ENCODE data around the gene CLIP3. TPM values are rescaled to one million over a fixed set of nuclear protein-coding genes. Genes with fewer than 3 reads are reported as not detected.

The CLIP3 gene
- polyA plus RNA-seq, 2 of the 4 experiments (the other 2 are of a cell fraction): 1.1 to 1.5 TPM

GRCh38 chr19:36008336-36008978 lies 24.2 kb downstream of the CLIP3 start, which contains the start of gene SYNE4:
Gene SYNE4 (minus strand): TSS chr19:36008813. CDS start chr19:36008681, 132 bp downstream.
- ChIA-PET POLR2A (interaction anchor here (2.1 kb wide), 1 partner anchor 13 kb away, joined by 11 read pairs; the partner anchor contains the start of gene SDHAF1), CTCF (interaction anchor here (0.7 to 1.7 kb wide), 9 partner anchors 8 to 117 kb away, joined by 3 to 10 read pairs (median 3); partner anchors contain the start of gene THAP8)
- Histone ChIP-seq H3K27ac (peak within 1 kb of the TSS; percentile 62 to 87), H3K4me2 (peak within 1 kb of the TSS; percentile 90), H3K9me3 (no peaks in the 10 kb centered on the region), H3K4me3 (peak within 1 kb of the TSS; percentile 41), H3K4me1 (peaks cover 16% of the 10 kb centered on the region; the same call in 2 of the 3 replicates)
- 83% methylated on average over 19 of the region's 19 CpGs for WGBS (ENCODE audit: missing lambda C conversion rate)
- TF ChIP-seq BCL3 (IDR thresholded peaks at IDR 0.05) (no peak), POLR2A (IDR thresholded peaks at IDR 0.05; ENCODE audit: low read length) (0 out of 2 replicates have a peak, but pooled peaks have one; percentile 6)
- FAIRE-seq (no peak), DNase-seq (ENCODE audit: low read depth in 1 of 2, low spot score in 1 of 2) (peak in 1 of 2 experiments; percentile 36), ATAC-seq (peak in 1 of 2 experiments; percentile 8; a peak in 2 of 6 replicates)

DNA sequence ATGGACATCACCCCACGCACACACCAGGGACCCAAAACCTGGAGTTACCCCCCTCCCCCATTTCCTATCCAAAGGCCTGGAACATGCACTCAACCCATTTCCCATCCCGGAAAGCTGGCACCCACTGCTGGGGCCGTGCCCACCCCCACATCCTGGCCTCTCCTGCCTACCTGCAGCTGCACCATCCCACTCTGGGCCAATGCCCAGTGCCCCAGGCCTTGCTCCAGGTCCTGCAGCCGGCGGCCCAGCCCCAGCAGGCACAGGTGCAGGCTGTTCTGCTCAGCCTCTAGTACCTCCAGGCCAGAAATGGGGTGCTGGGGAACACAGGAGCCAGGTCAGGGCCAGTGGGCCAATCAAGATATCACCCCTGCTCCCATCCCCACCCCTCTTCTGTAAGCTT lies 25.7 kb downstream of the CLIP3 start:
- H3K9me3 ChIP-seq: no peaks in the 10 kb centered on the region
- no peak for TF ChIP-seq RFX5 (IDR thresholded peaks at IDR 0.05)
- no peak for TF ChIP-seq EHF (CRISPR knock-in tag; IDR thresholded peaks at IDR 0.05)
- TF ChIP-seq POLR2AphosphoS2 (conservative IDR thresholded peaks at IDR 0.05; ENCODE audit: low read length): no peak
- no peak for TF ChIP-seq FOXS1 (CRISPR knock-in tag; IDR thresholded peaks at IDR 0.05)
- TF ChIP-seq RNF2 (IDR thresholded peaks at IDR 0.05; ENCODE audit: borderline replicate concordance, low read depth): no peak
- TF ChIP-seq PHF8 (IDR thresholded peaks at IDR 0.05; ENCODE audit: borderline replicate concordance, low read depth): no peak
- no peak for TF ChIP-seq CHD4 (IDR thresholded peaks at IDR 0.05; ENCODE audit: borderline replicate concordance)
- TF ChIP-seq MAX (IDR thresholded peaks at IDR 0.05): no peak
- no peak for TF ChIP-seq MAFK (IDR thresholded peaks at IDR 0.05; ENCODE audit: partially characterized antibody)
- TF ChIP-seq ZNF302 (CRISPR knock-in tag; IDR thresholded peaks at IDR 0.05): no peak
- TF ChIP-seq POLR2A (IDR thresholded peaks at IDR 0.05; ENCODE audit: low read length): no peak
- no peak for TF ChIP-seq MYC (IDR thresholded peaks at IDR 0.05; ENCODE audit: borderline replicate concordance, low read length)
- no peak for TF ChIP-seq HOXA7 (CRISPR knock-in tag; IDR thresholded peaks at IDR 0.05)
- no peak for TF ChIP-seq CEBPB (IDR thresholded peaks at IDR 0.05)
- TF ChIP-seq FOSL2 (IDR thresholded peaks at IDR 0.05): no peak
- TF ChIP-seq FOSL2 (CRISPR knock-in tag; IDR thresholded peaks at IDR 0.05): no peak
- no peak for TF ChIP-seq HOXB13 (CRISPR knock-in tag; IDR thresholded peaks at IDR 0.05; ENCODE audit: low read depth)
- no peak for TF ChIP-seq GATA3 (IDR thresholded peaks at IDR 0.05; ENCODE audit: borderline replicate concordance)
- 93% methylated on average over 5 of the region's 5 CpGs for WGBS (ENCODE audit: missing lambda C conversion rate)
- ATAC-seq (no peak), FAIRE-seq (no peak), DNase-seq (ENCODE audit: low read depth in 1 of 2, low spot score in 1 of 2) (no peak)
- no peak overlapping the region for H3K4me2 ChIP-seq
- ChIA-PET CTCF (interaction anchor here (0.5 to 1.9 kb wide), 6 partner anchors 9 to 125 kb away, joined by 3 to 13 read pairs (median 4); partner anchors contain the start of gene THAP8), POLR2A (no interaction called here)
- peaks cover 12% of the 10 kb centered on the region; the same call in 2 of the 3 replicates for H3K4me1 ChIP-seq
- no peak overlapping the region for H3K4me3 ChIP-seq
- H3K27ac ChIP-seq: no peak overlapping the region

DNA sequence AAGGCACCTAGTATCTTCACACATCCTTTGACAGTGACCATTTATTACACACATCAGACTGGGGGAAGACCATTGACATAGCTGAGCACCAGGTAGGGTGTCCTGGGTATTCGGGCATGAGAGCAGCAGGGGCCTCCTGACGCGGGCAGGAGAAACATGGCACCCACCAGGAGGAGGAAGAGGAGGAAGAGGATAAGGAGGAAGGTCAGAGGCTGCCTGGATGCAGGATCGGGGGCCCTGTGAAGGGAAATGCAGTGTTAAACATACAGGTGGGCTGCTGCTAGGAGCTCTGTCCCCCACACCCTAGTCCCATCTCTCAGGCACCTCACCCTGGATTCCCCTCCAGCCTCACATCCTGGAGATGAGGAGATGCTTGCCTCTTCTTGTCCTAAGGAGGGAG lies 29.4 kb downstream of the CLIP3 start:
- DNase-seq (ENCODE audit: low read depth in 1 of 2, low spot score in 1 of 2) (no peak), ATAC-seq (no peak), FAIRE-seq (peak; percentile 7)
- H3K4me2 ChIP-seq: no peak overlapping the region
- TF ChIP-seq MAFK (IDR thresholded peaks at IDR 0.05; ENCODE audit: partially characterized antibody): no peak
- TF ChIP-seq HES2 (IDR thresholded peaks at IDR 0.05): no peak
- TF ChIP-seq NR3C1 (IDR thresholded peaks at IDR 0.05): no peak
- no peak for TF ChIP-seq ESRRA (IDR thresholded peaks at IDR 0.05; ENCODE audit: borderline replicate concordance, low read length)
- TF ChIP-seq, protein P1, sequence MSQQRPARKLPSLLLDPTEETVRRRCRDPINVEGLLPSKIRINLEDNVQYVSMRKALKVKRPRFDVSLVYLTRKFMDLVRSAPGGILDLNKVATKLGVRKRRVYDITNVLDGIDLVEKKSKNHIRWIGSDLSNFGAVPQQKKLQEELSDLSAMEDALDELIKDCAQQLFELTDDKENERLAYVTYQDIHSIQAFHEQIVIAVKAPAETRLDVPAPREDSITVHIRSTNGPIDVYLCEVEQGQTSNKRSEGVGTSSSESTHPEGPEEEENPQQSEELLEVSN (IDR thresholded peaks at IDR 0.05; ENCODE audit: borderline replicate concordance, low read depth): no peak
- no peak for TF ChIP-seq POLR2A (IDR thresholded peaks at IDR 0.05; ENCODE audit: low read length)
- no peak for TF ChIP-seq JUN (IDR thresholded peaks at IDR 0.05)
- TF ChIP-seq CHD2 (IDR thresholded peaks at IDR 0.05; ENCODE audit: low read length, partially characterized antibody): no peak
- TF ChIP-seq MAX (IDR thresholded peaks at IDR 0.05): no peak
- TF ChIP-seq, protein P2, sequence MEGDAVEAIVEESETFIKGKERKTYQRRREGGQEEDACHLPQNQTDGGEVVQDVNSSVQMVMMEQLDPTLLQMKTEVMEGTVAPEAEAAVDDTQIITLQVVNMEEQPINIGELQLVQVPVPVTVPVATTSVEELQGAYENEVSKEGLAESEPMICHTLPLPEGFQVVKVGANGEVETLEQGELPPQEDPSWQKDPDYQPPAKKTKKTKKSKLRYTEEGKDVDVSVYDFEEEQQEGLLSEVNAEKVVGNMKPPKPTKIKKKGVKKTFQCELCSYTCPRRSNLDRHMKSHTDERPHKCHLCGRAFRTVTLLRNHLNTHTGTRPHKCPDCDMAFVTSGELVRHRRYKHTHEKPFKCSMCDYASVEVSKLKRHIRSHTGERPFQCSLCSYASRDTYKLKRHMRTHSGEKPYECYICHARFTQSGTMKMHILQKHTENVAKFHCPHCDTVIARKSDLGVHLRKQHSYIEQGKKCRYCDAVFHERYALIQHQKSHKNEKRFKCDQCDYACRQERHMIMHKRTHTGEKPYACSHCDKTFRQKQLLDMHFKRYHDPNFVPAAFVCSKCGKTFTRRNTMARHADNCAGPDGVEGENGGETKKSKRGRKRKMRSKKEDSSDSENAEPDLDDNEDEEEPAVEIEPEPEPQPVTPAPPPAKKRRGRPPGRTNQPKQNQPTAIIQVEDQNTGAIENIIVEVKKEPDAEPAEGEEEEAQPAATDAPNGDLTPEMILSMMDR (IDR thresholded peaks at IDR 0.05): no peak
- TF ChIP-seq ZNF302 (CRISPR knock-in tag; IDR thresholded peaks at IDR 0.05): no peak
- no peak overlapping the region for H3K27ac ChIP-seq
- ChIA-PET POLR2A (interaction anchor here (1.0 to 1.7 kb wide), 1 partner anchor 11 kb away, joined by 3 to 5 read pairs; the partner anchor contains the start of gene ALKBH6), CTCF (interaction anchor here (1.0 to 2.8 kb wide), 5 partner anchors 9 to 58 kb away, joined by 3 to 9 read pairs (median 7); partner anchors contain the start of gene ALKBH6)
- no peaks in the 10 kb centered on the region for H3K9me3 ChIP-seq
- no peak overlapping the region for H3K4me3 ChIP-seq
- WGBS (ENCODE audit: missing lambda C conversion rate): 89% methylated on average over 4 of the region's 4 CpGs
- peaks cover 11% of the 10 kb centered on the region for H3K4me1 ChIP-seq
